ENCODE results near the gene AP1M2. TPM values are rescaled to one million over a fixed set of nuclear protein-coding genes. Genes with fewer than 3 reads are reported as not detected.
A peak's percentile ranks its signal among the peaks of the same experiment; 100 is the strongest.

AP1M2 gene
- total and polyA plus RNA-seq, 10 donors: 0.09 to 2.1 (median 0.80) TPM; not detected in 1

DNA sequence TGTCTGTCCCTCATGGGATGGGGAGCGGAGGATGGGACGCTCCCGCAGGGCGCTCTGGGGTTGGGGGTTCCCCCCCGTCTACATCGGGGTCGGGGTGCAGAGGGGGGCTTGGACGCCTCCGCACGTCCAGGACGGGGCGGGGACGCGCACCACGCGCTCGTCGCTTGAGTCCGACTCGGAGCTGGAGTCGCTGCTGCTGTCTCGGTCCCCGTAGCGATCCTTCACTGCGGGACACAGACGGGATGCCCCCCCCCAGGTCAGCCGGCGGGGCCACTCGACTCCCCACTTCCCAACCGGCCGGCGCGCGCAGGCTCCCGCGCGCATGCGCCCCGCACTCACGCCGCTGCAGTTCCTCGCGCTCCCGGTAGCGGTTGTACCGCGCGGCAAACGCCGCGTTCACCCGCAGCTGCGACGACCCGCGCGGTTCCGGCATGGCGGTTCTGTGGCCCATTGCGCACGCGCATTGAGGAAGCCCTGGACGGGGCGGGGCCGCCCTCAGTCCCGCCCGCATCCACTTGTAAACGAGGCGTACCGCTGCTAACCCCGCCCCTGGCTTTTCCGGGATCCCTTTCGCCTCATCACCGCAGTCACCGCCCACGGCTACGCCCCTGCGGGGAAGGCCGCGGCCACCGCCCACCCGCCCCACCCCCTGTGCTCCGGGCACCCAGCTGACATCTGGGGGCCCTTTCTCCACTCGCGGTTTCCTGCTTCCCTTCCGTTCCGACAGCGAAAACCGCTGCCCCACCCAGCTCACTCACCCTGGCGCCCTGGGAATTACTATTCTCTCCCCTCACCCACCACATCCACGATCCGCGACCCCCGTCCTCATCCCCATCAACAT is 21.3 kb downstream of the AP1M2 start, which contains the start of gene KRI1:
Gene KRI1 (minus strand): TSS at position 444 of the 841 bp plus-strand sequence. CDS start 11 bp downstream, at position 433.
- intact Hi-C loops (cut with DNase I; ENCODE audit: low total_unique reads): loop anchor here (5.0 kb wide), 1 partner anchor 63 kb away; the partner anchor contains the start of gene KEAP1
- WGBS, 5 donors: 0 to 1% (median 1%) methylated on average over 41 to 94 of the region's 94 CpGs
- Histone ChIP-seq H3K4me1 (peaks cover 28 to 76% (median 47%) of the 10 kb centered on the region in 6 donors), H3K36me3 (peaks cover 0 to 41% (median 14%) of the 10 kb centered on the region in 6 donors), H3K27me3 (replicated peaks in 1 of 7) (no peaks in the 10 kb centered on the region), H3K27ac (peak within 1 kb of the TSS; percentile 69 to 98 (median 94)), H3K9me3 (no peaks in the 10 kb centered on the region), H3K4me3 (peak within 1 kb of the TSS; percentile 77 to 98 (median 89))
- TF ChIP-seq POLR2AphosphoS5 (IDR thresholded peaks at IDR 0.05) (peak; percentile 96 to 97 (median 96)), POLR2A (IDR thresholded peaks at IDR 0.05) (peak in 2 of 3 donors; percentile 40 to 56)
- TF ChIP-seq, protein P1, sequence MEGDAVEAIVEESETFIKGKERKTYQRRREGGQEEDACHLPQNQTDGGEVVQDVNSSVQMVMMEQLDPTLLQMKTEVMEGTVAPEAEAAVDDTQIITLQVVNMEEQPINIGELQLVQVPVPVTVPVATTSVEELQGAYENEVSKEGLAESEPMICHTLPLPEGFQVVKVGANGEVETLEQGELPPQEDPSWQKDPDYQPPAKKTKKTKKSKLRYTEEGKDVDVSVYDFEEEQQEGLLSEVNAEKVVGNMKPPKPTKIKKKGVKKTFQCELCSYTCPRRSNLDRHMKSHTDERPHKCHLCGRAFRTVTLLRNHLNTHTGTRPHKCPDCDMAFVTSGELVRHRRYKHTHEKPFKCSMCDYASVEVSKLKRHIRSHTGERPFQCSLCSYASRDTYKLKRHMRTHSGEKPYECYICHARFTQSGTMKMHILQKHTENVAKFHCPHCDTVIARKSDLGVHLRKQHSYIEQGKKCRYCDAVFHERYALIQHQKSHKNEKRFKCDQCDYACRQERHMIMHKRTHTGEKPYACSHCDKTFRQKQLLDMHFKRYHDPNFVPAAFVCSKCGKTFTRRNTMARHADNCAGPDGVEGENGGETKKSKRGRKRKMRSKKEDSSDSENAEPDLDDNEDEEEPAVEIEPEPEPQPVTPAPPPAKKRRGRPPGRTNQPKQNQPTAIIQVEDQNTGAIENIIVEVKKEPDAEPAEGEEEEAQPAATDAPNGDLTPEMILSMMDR (IDR thresholded peaks at IDR 0.05 in 8 of 11, conservative IDR thresholded peaks at IDR 0.05 in 3 of 11): peak; percentile 18 to 72 (median 61)
- DNase-seq: peak; percentile 100

DNA sequence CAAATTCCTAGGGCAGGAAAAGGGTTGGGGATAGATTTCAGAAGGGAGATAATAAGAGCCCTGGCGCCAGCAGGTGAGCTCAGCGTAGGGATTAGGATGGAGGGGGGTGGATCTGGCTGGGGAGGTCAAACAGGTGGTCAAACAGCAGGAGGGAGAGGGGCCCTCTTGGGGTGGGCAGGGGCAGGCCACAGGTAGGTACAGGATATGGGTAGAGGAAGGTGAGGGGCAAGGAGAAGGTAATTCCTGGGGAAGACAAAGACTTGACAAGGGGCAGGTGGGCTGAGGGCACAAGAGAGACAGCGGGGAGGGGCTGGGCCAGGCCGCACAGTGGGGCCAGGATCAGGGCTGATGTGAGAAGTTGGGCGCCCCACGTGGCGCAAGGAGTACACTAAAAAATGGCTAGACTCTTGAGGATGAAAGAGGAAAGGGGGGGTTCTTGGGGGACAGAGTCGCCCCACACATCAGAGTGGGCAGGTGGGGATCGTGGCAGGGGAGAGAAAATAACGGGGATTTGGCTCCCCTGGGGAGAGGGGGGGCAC is 22.0 kb downstream of the AP1M2 start:
- peaks cover 0 to 48% (median 21%) of the 10 kb centered on the region in 6 donors for H3K36me3 ChIP-seq
- intact Hi-C loops (cut with DNase I; ENCODE audit: low total_unique reads): loop anchor here (5.0 kb wide), 1 partner anchor 63 kb away; the partner anchor contains the start of gene KEAP1
- no peaks in the 10 kb centered on the region for H3K9me3 ChIP-seq
- WGBS, 5 donors: 10 to 17% (median 16%) methylated on average over 10 of the region's 10 CpGs
- no peaks in the 10 kb centered on the region for H3K27me3 ChIP-seq (replicated peaks in 1 of 7)
- no peak for DNase-seq
- peaks cover 28 to 76% (median 47%) of the 10 kb centered on the region in 6 donors for H3K4me1 ChIP-seq
- H3K27ac ChIP-seq: peak overlapping the region; percentile 50 to 98 (median 94)
- H3K4me3 ChIP-seq: peak overlapping the region; percentile 77 to 98 (median 89)
- TF ChIP-seq, protein P1 (IDR thresholded peaks at IDR 0.05 in 8 of 11, conservative IDR thresholded peaks at IDR 0.05 in 3 of 11): no peak
- no peak for TF ChIP-seq POLR2AphosphoS5 (IDR thresholded peaks at IDR 0.05)
- TF ChIP-seq POLR2A (IDR thresholded peaks at IDR 0.05): no peak

- H3K27me3 ChIP-seq (replicated peaks in 1 of 7): no peaks in the 10 kb centered on the region
- no peak overlapping the region for H3K4me3 ChIP-seq
- H3K27ac ChIP-seq: no peak overlapping the region
- peaks cover 21 to 57% (median 29%) of the 10 kb centered on the region in 6 donors for H3K4me1 ChIP-seq
- TF ChIP-seq, protein P1 (IDR thresholded peaks at IDR 0.05 in 8 of 11, conservative IDR thresholded peaks at IDR 0.05 in 3 of 11): no peak
- TF ChIP-seq POLR2AphosphoS5 (IDR thresholded peaks at IDR 0.05) (no peak), POLR2A (IDR thresholded peaks at IDR 0.05) (no peak)
- no peaks in the 10 kb centered on the region for H3K9me3 ChIP-seq
- intact Hi-C loops (cut with DNase I; ENCODE audit: low total_unique reads): no loop called here
- DNase-seq: no peak
- peaks cover 0 to 73% (median 46%) of the 10 kb centered on the region in 6 donors for H3K36me3 ChIP-seq
- WGBS, 5 donors: 89 to 94% (median 91%) methylated on average over 5 of the region's 5 CpGs
Observed at GRCh38 chr19:10562609-10563008, 24.5 kb downstream of the AP1M2 start.
